Stimulated activated CD8-positive, alpha-beta memory T cell treated with anti-CD3 and anti-CD28 coated beads, Interleukin-4, amount 100 ng/mL, for 48 hours (primary cell): ENCODE results near the gene OR2B2.
A peak's percentile ranks its signal among the peaks of the same experiment; 100 is the strongest.

Experiments used
- DNase-seq: peaks from one replicate; pipeline ENCODE4 v3.0.0-alpha.2; 2020

The OR2B2 gene

DNA sequence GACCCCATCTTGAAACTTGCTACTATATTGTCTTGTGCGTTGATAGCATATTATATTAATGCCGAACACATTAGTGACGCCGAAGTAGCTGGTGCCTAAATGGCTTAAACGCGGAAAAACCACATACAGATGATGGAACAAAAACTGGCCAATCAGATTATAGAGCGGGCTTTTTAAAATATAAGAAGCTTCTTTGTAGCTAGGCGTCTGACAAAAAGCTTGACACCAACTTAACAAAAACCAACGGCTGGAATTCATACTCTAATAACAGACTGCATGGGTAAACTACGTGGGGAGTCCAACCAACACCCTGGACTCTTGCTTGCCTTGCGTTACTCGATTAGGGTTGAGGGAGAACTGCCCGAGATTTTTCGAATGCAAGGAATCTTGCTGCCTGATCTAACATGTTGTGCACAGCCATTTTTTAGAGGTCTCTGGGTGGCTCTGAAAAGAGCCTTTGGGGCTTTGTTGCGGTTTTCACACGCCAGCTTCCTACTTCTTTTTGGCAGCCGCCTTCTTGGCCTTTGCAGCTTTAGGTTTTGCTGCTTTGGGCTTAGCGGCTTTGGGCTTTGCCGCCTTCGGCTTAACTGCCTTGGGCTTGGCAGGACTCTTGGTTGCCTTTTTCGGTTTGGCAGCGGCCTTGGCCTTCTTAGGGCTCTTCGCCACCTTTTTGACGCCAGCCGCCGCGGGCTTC, 45.7 kb downstream of the OR2B2 start:
- peak; percentile 79 for DNase-seq

- DNase-seq = peak; percentile 73
Observed at GRCh38 chr6:27865850-27866356, 46.3 kb downstream of the OR2B2 start.

DNA sequence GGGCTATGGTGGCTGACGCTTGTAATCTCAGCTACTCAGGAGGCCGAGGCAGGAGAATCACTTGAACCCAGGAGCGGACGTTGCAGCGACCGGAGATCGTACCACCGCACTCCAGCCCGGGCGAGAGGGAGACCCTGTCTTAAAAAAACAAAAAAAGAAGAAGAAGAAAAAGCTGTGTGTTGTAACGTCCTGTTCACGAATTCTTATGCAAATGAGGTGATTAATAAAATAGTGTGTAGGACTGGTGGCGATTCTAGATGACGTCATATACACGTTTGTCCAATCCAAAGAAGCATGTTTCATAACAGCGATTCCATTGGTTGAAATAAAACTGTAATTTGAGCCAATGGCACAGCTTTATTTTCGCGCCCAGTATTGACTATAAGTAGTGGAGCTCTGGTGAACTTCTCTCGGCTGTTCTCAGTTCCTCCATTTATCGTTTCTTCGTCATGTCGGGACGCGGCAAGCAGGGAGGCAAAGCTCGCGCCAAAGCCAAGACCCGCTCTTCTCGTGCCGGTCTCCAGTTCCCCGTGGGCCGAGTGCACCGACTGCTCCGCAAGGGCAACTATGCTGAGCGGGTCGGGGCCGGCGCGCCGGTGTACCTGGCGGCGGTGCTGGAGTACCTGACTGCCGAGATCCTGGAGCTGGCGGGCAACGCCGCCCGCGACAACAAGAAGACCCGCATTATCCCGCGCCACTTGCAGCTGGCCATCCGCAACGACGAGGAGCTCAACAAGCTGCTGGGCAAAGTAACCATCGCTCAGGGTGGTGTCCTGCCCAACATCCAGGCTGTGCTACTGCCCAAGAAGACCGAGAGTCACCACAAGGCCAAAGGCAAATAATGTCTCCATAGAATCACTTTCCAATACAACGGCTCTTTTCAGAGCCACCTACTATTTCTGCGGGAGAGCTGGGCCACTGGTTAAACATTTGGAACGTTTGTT, 47.0 kb downstream of the OR2B2 start:
- DNase-seq = peak; percentile 84

- peak; percentile 59 for DNase-seq
Observed at GRCh38 chr6:27863962-27864905, 48.0 kb downstream of the OR2B2 start.

- DNase-seq = no peak
Observed at GRCh38 chr6:27862396-27863066, 49.7 kb downstream of the OR2B2 start.

DNA sequence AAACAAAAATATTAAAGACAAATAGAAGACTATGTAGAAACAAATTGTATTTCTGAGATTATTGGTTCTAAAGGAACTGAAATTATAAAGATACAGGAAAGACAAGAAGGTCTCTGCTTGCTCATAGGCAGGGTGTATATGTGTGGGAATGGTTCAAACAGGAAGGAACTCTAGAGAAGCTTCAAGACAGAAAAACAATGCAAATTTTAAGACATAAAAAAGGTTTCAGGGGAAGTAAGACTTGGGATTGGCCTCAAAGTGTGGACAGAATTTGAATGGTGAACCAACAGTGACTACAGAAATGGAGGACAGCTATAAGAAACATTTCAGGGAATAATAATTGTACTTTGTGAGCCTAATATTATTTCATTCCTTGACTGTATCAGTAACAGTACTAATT, 50.3 kb downstream of the OR2B2 start:
- no peak for DNase-seq

DNA sequence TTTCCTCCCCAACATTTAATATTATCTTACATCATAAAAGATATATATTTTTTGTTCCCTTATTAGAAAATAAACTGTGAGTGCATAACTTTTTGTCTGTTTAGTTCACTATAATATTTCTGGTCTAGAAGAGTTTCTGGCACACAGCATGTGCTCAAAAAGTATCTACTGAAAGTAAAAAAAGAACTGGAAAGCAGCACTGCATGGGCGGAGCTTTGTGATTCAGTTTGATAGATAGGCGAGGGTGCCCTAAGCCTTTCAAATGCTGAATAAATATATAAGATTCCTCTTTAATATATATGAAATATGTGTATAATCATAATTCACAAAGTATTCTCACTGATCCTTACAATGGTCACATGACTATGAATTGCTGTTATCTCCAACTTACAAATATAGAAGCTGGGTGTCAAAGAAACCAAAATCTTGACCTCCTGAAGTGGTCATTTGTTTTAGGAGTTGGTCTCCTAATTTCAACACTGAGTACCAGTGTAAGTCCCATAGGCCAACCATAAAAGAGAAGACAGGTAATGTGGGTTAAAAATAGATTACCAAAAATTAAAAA, 50.8 kb downstream of the OR2B2 start:
- DNase-seq = no peak
